Epithelial cell of esophagus (primary cell): ENCODE measurements around the gene CPXM1.
A peak's percentile ranks its signal among the peaks of the same experiment; 100 is the strongest.

Source experiments
- DNase-seq: peaks from one replicate; pipeline ENCODE4 v3.0.0; 2010; ENCODE audit warnings: low read depth
- H3K4me3 ChIP-seq: 2 replicates; pipeline ENCODE4 v1.5.1; 2011; ENCODE audit warnings: mild to moderate bottlenecking, low read length, control low read depth
- TF ChIP-seq, protein P1 (sequence below): IDR thresholded peaks from 2 replicates; pipeline ENCODE4 v1.5.1; 2011; ENCODE audit warnings: low read depth, mild to moderate bottlenecking, low read length, control low read depth, inconsistent platforms; ENCODE audit not compliant: insufficient read depth; ENCODE audit errors: missing control alignments

The CPXM1 gene

DNA sequence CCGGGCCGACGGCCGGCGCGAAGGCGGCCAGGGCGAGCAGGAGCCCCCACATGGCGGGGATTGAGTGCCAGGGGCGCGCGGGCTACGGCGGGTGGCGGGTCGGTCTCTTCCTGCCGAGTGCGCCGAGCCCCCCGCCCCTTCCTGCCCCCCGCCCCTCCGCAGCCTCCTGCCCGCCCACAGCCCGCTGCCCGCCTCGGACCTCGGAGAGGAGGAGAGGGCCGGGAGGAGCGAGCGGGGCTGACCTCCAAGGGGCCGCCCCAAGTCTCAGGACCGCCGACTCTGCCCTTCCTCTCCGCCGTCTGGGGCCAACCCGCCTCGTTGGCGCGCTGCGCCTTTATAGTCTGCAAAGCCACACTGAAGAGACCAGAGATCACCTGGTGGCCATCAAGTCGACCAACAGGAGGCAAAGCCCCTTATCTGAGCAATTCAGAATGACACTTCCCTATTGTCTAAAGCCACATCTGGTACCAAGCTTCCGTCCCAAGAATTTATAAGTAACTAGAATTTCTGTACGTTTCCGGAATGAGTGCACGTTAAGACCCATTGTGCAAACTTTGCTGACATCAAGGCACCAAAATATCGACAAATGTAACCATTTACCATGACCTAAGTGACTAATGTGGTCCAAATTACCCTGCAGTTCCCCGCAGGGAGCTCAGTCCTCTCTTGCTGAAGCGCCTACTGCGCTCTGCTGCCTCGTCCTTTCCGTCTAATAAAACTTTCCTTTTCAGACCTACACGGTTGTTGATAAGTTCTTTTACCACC, at the start of gene CPXM1:
CPXM1 (minus strand) TSS at position 107 of the 765 bp plus-strand sequence; CDS start at position 52, 55 bp downstream.
- TF ChIP-seq, protein P1, sequence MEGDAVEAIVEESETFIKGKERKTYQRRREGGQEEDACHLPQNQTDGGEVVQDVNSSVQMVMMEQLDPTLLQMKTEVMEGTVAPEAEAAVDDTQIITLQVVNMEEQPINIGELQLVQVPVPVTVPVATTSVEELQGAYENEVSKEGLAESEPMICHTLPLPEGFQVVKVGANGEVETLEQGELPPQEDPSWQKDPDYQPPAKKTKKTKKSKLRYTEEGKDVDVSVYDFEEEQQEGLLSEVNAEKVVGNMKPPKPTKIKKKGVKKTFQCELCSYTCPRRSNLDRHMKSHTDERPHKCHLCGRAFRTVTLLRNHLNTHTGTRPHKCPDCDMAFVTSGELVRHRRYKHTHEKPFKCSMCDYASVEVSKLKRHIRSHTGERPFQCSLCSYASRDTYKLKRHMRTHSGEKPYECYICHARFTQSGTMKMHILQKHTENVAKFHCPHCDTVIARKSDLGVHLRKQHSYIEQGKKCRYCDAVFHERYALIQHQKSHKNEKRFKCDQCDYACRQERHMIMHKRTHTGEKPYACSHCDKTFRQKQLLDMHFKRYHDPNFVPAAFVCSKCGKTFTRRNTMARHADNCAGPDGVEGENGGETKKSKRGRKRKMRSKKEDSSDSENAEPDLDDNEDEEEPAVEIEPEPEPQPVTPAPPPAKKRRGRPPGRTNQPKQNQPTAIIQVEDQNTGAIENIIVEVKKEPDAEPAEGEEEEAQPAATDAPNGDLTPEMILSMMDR = no peak
- no peak within 1 kb of the TSS for H3K4me3 ChIP-seq
- no peak for DNase-seq

DNA sequence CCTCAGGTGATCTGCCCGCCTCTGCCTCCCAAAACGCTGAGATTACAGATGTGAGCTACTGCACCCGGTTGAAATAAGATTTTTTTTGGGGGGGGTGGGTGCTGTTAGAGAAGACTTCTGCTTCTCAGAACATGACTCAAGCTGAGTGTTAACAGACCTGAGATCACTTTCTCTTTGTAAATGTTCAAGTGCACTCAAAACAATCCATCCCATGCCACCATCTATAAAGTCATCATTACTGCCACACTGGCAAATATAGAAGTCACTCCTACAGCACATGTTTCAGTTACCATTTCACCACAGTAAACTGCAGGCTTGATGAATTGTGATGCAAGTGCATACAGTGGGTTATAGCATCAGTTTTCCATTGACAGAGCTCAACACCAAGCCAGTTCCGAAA, 49.1 kb upstream of the CPXM1 start:
- no peak overlapping the region for H3K4me3 ChIP-seq
- TF ChIP-seq, protein P1 = no peak
- no peak for DNase-seq

- no peak for DNase-seq
- TF ChIP-seq, protein P1 = no peak
- H3K4me3 ChIP-seq = no peak overlapping the region
These were observed 47.4 kb upstream of the CPXM1 start for GRCh38 chr20:2847802-2848201.

DNA sequence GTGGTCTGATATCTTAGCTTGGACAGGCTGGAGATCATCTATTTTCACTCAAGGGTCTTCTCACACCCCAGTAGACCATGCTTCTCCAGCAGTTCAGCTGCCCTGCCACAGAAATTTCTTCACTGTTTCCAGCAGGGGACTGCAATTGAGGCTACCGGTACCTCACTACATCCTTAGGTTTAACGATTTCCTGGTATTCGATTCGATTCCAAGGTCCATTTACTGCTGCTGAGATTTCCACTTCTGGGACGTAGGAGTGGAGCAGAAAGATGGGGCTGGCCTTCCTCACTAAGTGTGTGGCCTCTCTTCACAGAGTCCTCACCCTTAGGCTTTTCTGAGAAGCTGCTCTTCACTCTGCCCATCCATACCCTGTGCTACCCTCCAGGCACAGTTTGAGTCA, 46.3 kb upstream of the CPXM1 start:
- no peak overlapping the region for H3K4me3 ChIP-seq
- no peak for DNase-seq
- TF ChIP-seq, protein P1 = no peak

GRCh38 chr20:2845607-2846006, 45.2 kb upstream of the CPXM1 start:
- H3K4me3 ChIP-seq = no peak overlapping the region
- DNase-seq = no peak
- TF ChIP-seq, protein P1 = no peak

DNA sequence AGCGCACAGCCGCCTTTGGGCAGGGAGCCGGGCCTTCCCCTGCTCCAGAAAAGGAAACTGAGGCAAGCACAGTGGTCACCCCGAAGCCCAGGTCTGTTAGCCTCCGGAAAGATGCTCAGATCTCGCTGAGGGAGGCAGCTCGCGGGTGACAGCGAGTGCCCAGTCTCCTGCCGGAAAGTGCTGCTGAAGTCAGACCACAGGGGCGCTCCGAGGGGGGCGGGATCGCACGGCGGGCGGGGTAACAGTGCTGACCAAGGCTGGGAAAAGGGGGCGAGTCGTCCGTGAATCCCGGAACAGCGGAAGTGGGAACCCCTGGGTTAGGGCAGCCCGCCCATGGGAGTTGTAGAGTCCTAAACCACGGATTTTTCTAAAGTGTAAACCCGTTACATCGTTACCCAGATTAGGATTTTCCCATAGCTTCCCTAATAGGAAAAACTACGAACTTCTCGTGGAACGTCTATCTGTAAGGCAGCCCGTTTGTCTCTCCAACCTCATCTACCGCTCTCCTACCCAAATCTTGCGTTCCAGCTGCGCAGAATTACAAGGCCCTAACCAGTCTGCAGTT, 40.6 kb upstream of the CPXM1 start:
- TF ChIP-seq, protein P1 = no peak
- H3K4me3 ChIP-seq = peak overlapping the region; percentile 86
- DNase-seq = peak; percentile 35
